ENCODE results near the gene SUSD6. TPM values are rescaled to one million over a fixed set of nuclear protein-coding genes. Genes with fewer than 3 reads are reported as not detected.

The SUSD6 gene
- total RNA-seq, 1 experiment from 2014 or later: 32.1 TPM

GRCh38 chr14:69572841-69573135 lies 38.6 kb upstream of the SUSD6 start:
- no peaks in the 10 kb centered on the region for H3K9me3 Mint-ChIP-seq (ENCODE audit: unreplicated experiment)
- intact Hi-C loops (cut with micrococcal nuclease): no loop called here
- H3K36me3 Mint-ChIP-seq (ENCODE audit: insufficient read depth, unreplicated experiment): no peaks in the 10 kb centered on the region
- BruUV-seq (replicated peaks): no TSS peak
- H3K27me3 Mint-ChIP-seq (ENCODE audit: insufficient read depth, unreplicated experiment): peaks cover 51% of the 10 kb centered on the region
- no peak overlapping the region for H3K27ac Mint-ChIP-seq (ENCODE audit: low read depth, unreplicated experiment)
- peaks cover 6% of the 10 kb centered on the region for H3K4me1 Mint-ChIP-seq (ENCODE audit: insufficient read depth, unreplicated experiment)
- POLR2A ChIA-PET: no interaction called here
- TF ChIP-seq CTCF (IDR thresholded peaks at IDR 0.05; ENCODE audit: unreplicated experiment): no peak
- CTCF ChIA-PET: interaction anchor here (0.6 to 7.4 kb wide), 4 partner anchors 17 to 935 kb away, joined by 3 to 113 read pairs (median 29); no protein-coding TSS in a partner anchor
- no peak for DNase-seq (ENCODE audit: unreplicated experiment)
- no peak overlapping the region for H3K4me3 Mint-ChIP-seq (ENCODE audit: unreplicated experiment)

GRCh38 chr14:69573205-69573830 lies 38.1 kb upstream of the SUSD6 start:
- DNase-seq (ENCODE audit: unreplicated experiment): no peak
- no peaks in the 10 kb centered on the region for H3K36me3 Mint-ChIP-seq (ENCODE audit: insufficient read depth, unreplicated experiment)
- no peak overlapping the region for H3K4me3 Mint-ChIP-seq (ENCODE audit: unreplicated experiment)
- CTCF ChIA-PET: interaction anchor here (0.5 to 7.4 kb wide), 10 partner anchors 10 to 935 kb away, joined by 3 to 113 read pairs (median 9); no protein-coding TSS in a partner anchor
- intact Hi-C loops (cut with micrococcal nuclease): no loop called here
- H3K9me3 Mint-ChIP-seq (ENCODE audit: unreplicated experiment): no peaks in the 10 kb centered on the region
- no peak for TF ChIP-seq CTCF (IDR thresholded peaks at IDR 0.05; ENCODE audit: unreplicated experiment)
- H3K4me1 Mint-ChIP-seq (ENCODE audit: insufficient read depth, unreplicated experiment): peaks cover 6% of the 10 kb centered on the region
- H3K27ac Mint-ChIP-seq (ENCODE audit: low read depth, unreplicated experiment): no peak overlapping the region
- peaks cover 46% of the 10 kb centered on the region for H3K27me3 Mint-ChIP-seq (ENCODE audit: insufficient read depth, unreplicated experiment)
- BruUV-seq (replicated peaks): no TSS peak
- POLR2A ChIA-PET: no interaction called here

- no TSS peak for BruUV-seq (replicated peaks)
- H3K4me1 Mint-ChIP-seq (ENCODE audit: insufficient read depth, unreplicated experiment): peaks cover 6% of the 10 kb centered on the region
- intact Hi-C loops (cut with micrococcal nuclease): loop anchor here (1.0 to 2.0 kb wide), 2 partner anchors 39 to 331 kb away; no protein-coding TSS in a partner anchor
- H3K36me3 Mint-ChIP-seq (ENCODE audit: insufficient read depth, unreplicated experiment): no peaks in the 10 kb centered on the region
- H3K27me3 Mint-ChIP-seq (ENCODE audit: insufficient read depth, unreplicated experiment): peaks cover 40% of the 10 kb centered on the region
- ChIA-PET POLR2A (interaction anchor here (0.6 kb wide), 1 partner anchor 45 kb away, joined by 3 read pairs; no protein-coding TSS in a partner anchor), CTCF (interaction anchor here (0.5 to 7.4 kb wide), 10 partner anchors 10 to 147 kb away, joined by 3 to 113 read pairs (median 9); no protein-coding TSS in a partner anchor)
- TF ChIP-seq CTCF (IDR thresholded peaks at IDR 0.05; ENCODE audit: unreplicated experiment): no peak
- H3K27ac Mint-ChIP-seq (ENCODE audit: low read depth, unreplicated experiment): no peak overlapping the region
- H3K9me3 Mint-ChIP-seq (ENCODE audit: unreplicated experiment): no peaks in the 10 kb centered on the region
- no peak overlapping the region for H3K4me3 Mint-ChIP-seq (ENCODE audit: unreplicated experiment)
- no peak for DNase-seq (ENCODE audit: unreplicated experiment)
Measured at GRCh38 chr14:69573831-69574262, 37.5 kb upstream of the SUSD6 start.

GRCh38 chr14:69574263-69574953 lies 37.0 kb upstream of the SUSD6 start, which contains the start of gene CCDC177:
TSS of gene CCDC177 (minus strand) at chr14:69574871. CDS start at chr14:69573622, 1,249 bp downstream.
- Mint-ChIP-seq H3K36me3 (ENCODE audit: insufficient read depth, unreplicated experiment) (no peaks in the 10 kb centered on the region), H3K4me3 (ENCODE audit: unreplicated experiment) (peak within 1 kb of the TSS; percentile 54), H3K27me3 (ENCODE audit: insufficient read depth, unreplicated experiment) (peaks cover 36% of the 10 kb centered on the region), H3K27ac (ENCODE audit: low read depth, unreplicated experiment) (no peak within 1 kb of the TSS), H3K9me3 (ENCODE audit: unreplicated experiment) (no peaks in the 10 kb centered on the region), H3K4me1 (ENCODE audit: insufficient read depth, unreplicated experiment) (peaks cover 6% of the 10 kb centered on the region)
- peak; percentile 63 for DNase-seq (ENCODE audit: unreplicated experiment)
- BruUV-seq (replicated peaks): no TSS peak
- ChIA-PET CTCF (interaction anchor here (0.5 to 7.4 kb wide), 25 partner anchors 11 to 311 kb away, joined by 3 to 113 read pairs (median 4); no protein-coding TSS in a partner anchor), POLR2A (interaction anchor here (0.6 to 1.2 kb wide), 3 partner anchors 39 to 404 kb away, joined by 3 to 9 read pairs (median 3); no protein-coding TSS in a partner anchor)
- intact Hi-C loops (cut with micrococcal nuclease): loop anchor here (1.0 to 2.0 kb wide), 2 partner anchors 39 to 332 kb away; no protein-coding TSS in a partner anchor
- TF ChIP-seq CTCF (IDR thresholded peaks at IDR 0.05; ENCODE audit: unreplicated experiment): peak; percentile 83
